HL-60 (cell line): ENCODE measurements around the gene NDUFC2.

ENCODE experiments used
- GABPA ChIP-seq: IDR thresholded peaks from 2 replicates; pipeline ENCODE4 v1.6.1; 2012; ENCODE audit warnings: low read depth
- POLR2AphosphoS5 ChIP-seq: IDR thresholded peaks from 2 replicates; pipeline ENCODE4 v1.6.1; 2012; ENCODE audit warnings: low read depth
- SPI1 ChIP-seq: IDR thresholded peaks from 2 replicates; pipeline ENCODE4 v1.6.1; 2012; ENCODE audit warnings: low read depth, mild to moderate bottlenecking, borderline replicate concordance
- TF ChIP-seq, protein P1 (sequence below): IDR thresholded peaks from 2 replicates; pipeline ENCODE4 v1.6.1; 2012; ENCODE audit warnings: low read depth; ENCODE audit not compliant: insufficient replicate concordance
- TF ChIP-seq, protein P2 (sequence below): IDR thresholded peaks from one replicate; pipeline ENCODE4 v1.5.1; 2011; ENCODE audit warnings: low read length, control low read depth, inconsistent platforms; ENCODE audit not compliant: insufficient read depth

DNA sequence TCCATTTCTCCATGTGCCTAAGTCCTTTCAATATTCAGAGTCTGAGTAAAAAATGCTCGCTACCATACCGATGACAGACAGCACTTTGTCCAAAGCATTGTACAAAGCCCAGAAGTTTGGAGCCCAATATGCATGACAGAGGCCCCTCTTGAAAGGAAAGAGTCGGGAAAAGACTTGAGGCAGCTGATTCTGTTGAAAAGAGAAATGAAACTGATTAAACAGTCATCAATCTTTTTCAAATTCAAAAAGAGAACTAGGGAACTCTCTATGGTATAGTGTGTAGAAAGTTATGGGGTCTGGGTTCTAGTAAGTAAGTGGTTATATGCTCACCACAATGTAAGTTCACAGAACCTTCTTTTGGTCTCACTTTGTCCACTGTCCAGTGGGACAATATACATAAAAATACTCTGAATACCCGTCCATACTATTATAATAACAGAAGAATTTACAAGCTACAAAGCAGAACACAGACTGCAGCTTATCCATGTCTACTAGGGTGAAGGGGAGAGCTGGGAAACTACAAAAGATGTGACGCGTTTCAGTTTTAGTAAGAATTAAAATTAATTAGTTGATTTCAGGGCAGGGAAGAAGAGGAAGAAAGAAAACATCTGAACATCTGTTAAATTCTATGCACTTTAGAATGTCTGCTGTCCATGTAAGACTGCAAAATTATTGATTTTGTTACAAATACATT lies 33.1 kb upstream of the NDUFC2 start:
- TF ChIP-seq SPI1 (no peak), POLR2AphosphoS5 (no peak), GABPA (no peak)
- TF ChIP-seq, protein P1, sequence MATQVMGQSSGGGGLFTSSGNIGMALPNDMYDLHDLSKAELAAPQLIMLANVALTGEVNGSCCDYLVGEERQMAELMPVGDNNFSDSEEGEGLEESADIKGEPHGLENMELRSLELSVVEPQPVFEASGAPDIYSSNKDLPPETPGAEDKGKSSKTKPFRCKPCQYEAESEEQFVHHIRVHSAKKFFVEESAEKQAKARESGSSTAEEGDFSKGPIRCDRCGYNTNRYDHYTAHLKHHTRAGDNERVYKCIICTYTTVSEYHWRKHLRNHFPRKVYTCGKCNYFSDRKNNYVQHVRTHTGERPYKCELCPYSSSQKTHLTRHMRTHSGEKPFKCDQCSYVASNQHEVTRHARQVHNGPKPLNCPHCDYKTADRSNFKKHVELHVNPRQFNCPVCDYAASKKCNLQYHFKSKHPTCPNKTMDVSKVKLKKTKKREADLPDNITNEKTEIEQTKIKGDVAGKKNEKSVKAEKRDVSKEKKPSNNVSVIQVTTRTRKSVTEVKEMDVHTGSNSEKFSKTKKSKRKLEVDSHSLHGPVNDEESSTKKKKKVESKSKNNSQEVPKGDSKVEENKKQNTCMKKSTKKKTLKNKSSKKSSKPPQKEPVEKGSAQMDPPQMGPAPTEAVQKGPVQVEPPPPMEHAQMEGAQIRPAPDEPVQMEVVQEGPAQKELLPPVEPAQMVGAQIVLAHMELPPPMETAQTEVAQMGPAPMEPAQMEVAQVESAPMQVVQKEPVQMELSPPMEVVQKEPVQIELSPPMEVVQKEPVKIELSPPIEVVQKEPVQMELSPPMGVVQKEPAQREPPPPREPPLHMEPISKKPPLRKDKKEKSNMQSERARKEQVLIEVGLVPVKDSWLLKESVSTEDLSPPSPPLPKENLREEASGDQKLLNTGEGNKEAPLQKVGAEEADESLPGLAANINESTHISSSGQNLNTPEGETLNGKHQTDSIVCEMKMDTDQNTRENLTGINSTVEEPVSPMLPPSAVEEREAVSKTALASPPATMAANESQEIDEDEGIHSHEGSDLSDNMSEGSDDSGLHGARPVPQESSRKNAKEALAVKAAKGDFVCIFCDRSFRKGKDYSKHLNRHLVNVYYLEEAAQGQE: no peak
- TF ChIP-seq, protein P2, sequence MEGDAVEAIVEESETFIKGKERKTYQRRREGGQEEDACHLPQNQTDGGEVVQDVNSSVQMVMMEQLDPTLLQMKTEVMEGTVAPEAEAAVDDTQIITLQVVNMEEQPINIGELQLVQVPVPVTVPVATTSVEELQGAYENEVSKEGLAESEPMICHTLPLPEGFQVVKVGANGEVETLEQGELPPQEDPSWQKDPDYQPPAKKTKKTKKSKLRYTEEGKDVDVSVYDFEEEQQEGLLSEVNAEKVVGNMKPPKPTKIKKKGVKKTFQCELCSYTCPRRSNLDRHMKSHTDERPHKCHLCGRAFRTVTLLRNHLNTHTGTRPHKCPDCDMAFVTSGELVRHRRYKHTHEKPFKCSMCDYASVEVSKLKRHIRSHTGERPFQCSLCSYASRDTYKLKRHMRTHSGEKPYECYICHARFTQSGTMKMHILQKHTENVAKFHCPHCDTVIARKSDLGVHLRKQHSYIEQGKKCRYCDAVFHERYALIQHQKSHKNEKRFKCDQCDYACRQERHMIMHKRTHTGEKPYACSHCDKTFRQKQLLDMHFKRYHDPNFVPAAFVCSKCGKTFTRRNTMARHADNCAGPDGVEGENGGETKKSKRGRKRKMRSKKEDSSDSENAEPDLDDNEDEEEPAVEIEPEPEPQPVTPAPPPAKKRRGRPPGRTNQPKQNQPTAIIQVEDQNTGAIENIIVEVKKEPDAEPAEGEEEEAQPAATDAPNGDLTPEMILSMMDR: no peak
